ENCODE measurements around the gene FANCI. TPM values are rescaled to one million over a fixed set of nuclear protein-coding genes. Genes with fewer than 3 reads are reported as not detected.

FANCI gene
- total and polyA plus RNA-seq, 2 of the 4 experiments (the other 2 are of a cell fraction): 13.2 to 34.2 TPM

- Histone ChIP-seq H3K27me3 (ENCODE audit: control insufficient read depth, insufficient read depth, low read length) (no peaks in the 10 kb centered on the region), H2AK5ac (ENCODE audit: low read depth, low read length) (no peak overlapping the region), H3K9me3 (ENCODE audit: control insufficient read depth, insufficient read depth, low read length) (no peaks in the 10 kb centered on the region), H2BK15ac (ENCODE audit: low read depth, low read length) (no peak overlapping the region), H3K23ac (ENCODE audit: low read depth, low read length) (no peak overlapping the region), H3K4me3 (ENCODE audit: insufficient read depth, low read depth, low read length) (no peak overlapping the region), H2AFZ (replicated peaks; ENCODE audit: low read length, poor library complexity) (no peak overlapping the region), H4K5ac (ENCODE audit: low read depth, low read length) (no peak overlapping the region), H4K8ac (ENCODE audit: low read depth in 2 of 2, low read length in 2 of 2) (no peak overlapping the region), H2BK5ac (ENCODE audit: low read depth, low read length, poor library complexity, severe bottlenecking) (no peak overlapping the region), H3K4me1 (ENCODE audit: control insufficient read depth, insufficient read depth, low read length) (peaks cover under 1% of the 10 kb centered on the region), H3K4ac (ENCODE audit: low read depth, low read length) (no peak overlapping the region), H4K91ac (ENCODE audit: insufficient read depth, low read depth, low read length) (no peak overlapping the region), H3K14ac (replicated peaks; ENCODE audit: low read depth, low read length) (no peak overlapping the region), H3K56ac (ENCODE audit: extremely low read depth, insufficient read depth, low read length) (no peak overlapping the region), H3K79me1 (ENCODE audit: low read depth in 1 of 2, low read length in 2 of 2) (no peaks in the 10 kb centered on the region), H2AK9ac (replicated peaks; ENCODE audit: low read depth, low read length, poor library complexity) (no peak overlapping the region), H4K20me1 (ENCODE audit: insufficient read depth, low read length) (no peaks in the 10 kb centered on the region), H3K9me1 (ENCODE audit: insufficient read depth, low read length) (0 out of 2 replicates have a peak, but pooled peaks cover 3% of the 10 kb centered on the region), H3K27ac (ENCODE audit: insufficient read depth, low read length) (no peak overlapping the region), H3K4me2 (ENCODE audit: low read depth, low read length) (no peak overlapping the region), H3K9ac (ENCODE audit: low read depth, low read length) (no peak overlapping the region), H3K18ac (ENCODE audit: low read depth, low read length) (no peak overlapping the region), H3K36me3 (ENCODE audit: control insufficient read depth, insufficient read depth, low read length) (peaks cover under 1% of the 10 kb centered on the region), H2BK20ac (ENCODE audit: low read depth, low read length) (no peak overlapping the region), H2BK120ac (ENCODE audit: low read depth, low read length) (no peak overlapping the region)
- dilution Hi-C loops (cut with HindIII; ENCODE audit: low sequenced_read_pairs, unreplicated experiment): no loop called here
- DNase-seq (no peak), ATAC-seq (ENCODE audit: low read depth) (no peak)
- no peak for TF ChIP-seq RAD21 (IDR thresholded peaks at IDR 0.05; ENCODE audit: low read length)
- ChIA-PET CTCF (no interaction called here), POLR2A (ENCODE audit: unreplicated experiment) (no interaction called here)
- no TSS peak for BruUV-seq (replicated peaks)
- no CpG with 5 or more reads among the region's 2 CpGs for WGBS, 2 experiments (ENCODE audit: extremely low coverage in 2 of 2, insufficient read length in 1 of 2)
- intact Hi-C loops (cut with micrococcal nuclease): no loop called here
- in situ Hi-C loops (cut with MboI; ENCODE audit: low sequenced_read_pairs): no loop called here
These were observed 40.0 kb upstream of the FANCI start for GRCh38 chr15:89203705-89204273.
